OCI-LY3 (cell line): ENCODE results near the gene SLC49A4.

Source experiments
- EZH2phosphoT487 ChIP-seq: fragments of 200-600 bp; shearing (Covaris generic); IDR thresholded peaks from 2 replicates; pipeline ENCODE4 v1.6.1; 2018; ENCODE audit warnings: antibody characterized with exemption, mixed run types, low read depth
- TF ChIP-seq, protein P1 (sequence below): fragments of 200-600, 300-600 bp; sonication (generic); IDR thresholded peaks from 2 replicates; pipeline ENCODE4 v1.5.1; 2014; ENCODE audit warnings: antibody characterized with exemption, low read length, low read depth

DNA sequence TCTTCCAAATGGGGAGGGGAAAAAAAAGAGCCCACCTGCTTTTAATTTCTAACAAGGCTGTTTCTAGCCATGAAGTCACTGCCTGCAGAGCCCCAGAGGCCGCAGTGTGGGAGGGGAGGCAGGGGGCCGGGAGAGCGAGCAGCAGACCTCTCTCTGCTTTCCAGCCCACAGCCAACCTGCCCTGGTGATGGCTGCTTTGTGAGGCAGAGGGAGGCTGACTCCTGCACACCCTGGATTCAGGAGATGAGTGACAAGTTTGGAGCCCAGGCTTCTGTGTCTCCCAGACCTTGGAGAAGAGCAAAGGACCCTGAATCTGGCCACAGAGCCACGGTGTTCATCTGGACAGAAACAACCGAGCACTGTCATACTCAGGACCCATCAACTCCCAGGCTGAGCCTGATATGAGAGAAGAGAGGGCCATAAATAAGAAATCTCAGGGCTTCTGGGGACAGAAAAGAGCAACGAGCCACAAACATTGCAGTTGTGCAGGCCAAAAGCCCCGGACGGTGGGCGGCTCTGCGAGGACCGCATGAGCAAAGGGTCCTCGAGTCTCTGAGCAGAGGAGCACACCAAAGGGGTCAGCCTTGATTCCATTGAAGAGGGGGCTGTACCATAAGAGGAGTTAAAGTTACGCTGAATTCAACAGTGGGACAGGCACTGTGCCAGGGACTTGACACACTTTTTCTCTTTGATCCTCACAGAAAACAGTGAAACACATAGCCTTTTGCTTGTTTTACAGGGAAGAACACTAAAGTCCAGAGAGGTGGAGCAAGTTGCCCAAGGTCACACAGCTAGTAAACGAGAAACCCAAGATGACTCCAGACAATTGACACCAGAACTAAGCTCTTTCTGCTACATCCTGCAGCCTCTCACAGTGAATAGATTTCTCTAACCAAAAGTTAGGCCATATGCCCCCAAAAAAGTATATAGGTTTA, 135.5 kb downstream of the SLC49A4 start:
- TF ChIP-seq, protein P1, sequence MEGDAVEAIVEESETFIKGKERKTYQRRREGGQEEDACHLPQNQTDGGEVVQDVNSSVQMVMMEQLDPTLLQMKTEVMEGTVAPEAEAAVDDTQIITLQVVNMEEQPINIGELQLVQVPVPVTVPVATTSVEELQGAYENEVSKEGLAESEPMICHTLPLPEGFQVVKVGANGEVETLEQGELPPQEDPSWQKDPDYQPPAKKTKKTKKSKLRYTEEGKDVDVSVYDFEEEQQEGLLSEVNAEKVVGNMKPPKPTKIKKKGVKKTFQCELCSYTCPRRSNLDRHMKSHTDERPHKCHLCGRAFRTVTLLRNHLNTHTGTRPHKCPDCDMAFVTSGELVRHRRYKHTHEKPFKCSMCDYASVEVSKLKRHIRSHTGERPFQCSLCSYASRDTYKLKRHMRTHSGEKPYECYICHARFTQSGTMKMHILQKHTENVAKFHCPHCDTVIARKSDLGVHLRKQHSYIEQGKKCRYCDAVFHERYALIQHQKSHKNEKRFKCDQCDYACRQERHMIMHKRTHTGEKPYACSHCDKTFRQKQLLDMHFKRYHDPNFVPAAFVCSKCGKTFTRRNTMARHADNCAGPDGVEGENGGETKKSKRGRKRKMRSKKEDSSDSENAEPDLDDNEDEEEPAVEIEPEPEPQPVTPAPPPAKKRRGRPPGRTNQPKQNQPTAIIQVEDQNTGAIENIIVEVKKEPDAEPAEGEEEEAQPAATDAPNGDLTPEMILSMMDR: no peak
- TF ChIP-seq EZH2phosphoT487: no peak
